Progenitor cell of endocrine pancreas (in vitro differentiated cells): ENCODE results near the gene ZNF280B. TPM values are rescaled to one million over a fixed set of nuclear protein-coding genes. Genes with fewer than 3 reads are reported as not detected.
"Not testable (repeated sequence)": the region's sequence is repeated elsewhere in the genome, so short reads cannot be mapped to it uniquely, and the experiment has no call there.

ENCODE experiments used
- DNase-seq: peaks from one replicate; pipeline ENCODE4 v3.0.0; 2021; ENCODE audit warnings: low spot score; ENCODE audit not compliant: unreplicated experiment
- H3K27ac Mint-ChIP-seq: 2 replicates; pipeline ENCODE4 v1.8.0; 2021; ENCODE audit warnings: mild to moderate bottlenecking, moderate library complexity, mixed read lengths
- H3K27me3 Mint-ChIP-seq: 2 replicates; pipeline ENCODE4 v1.8.0; 2021; ENCODE audit warnings: mixed read lengths
- H3K36me3 Mint-ChIP-seq: 2 replicates; pipeline ENCODE4 v1.8.0; 2022; ENCODE audit warnings: mixed read lengths; ENCODE audit not compliant: insufficient read depth
- H3K4me1 Mint-ChIP-seq: 2 replicates; pipeline ENCODE4 v1.8.0; 2021; ENCODE audit warnings: low read depth, mixed read lengths
- H3K4me3 Mint-ChIP-seq: 2 replicates; pipeline ENCODE4 v1.8.0; 2021; ENCODE audit warnings: low read depth, mild to moderate bottlenecking, moderate library complexity, mixed read lengths
- H3K9me3 Mint-ChIP-seq: 2 replicates; pipeline ENCODE4 v1.8.0; 2021; ENCODE audit warnings: low read depth, mixed read lengths
- CTCF ChIP-seq: fragments of 200-600 bp; sonication (generic); IDR thresholded peaks from one replicate; pipeline ENCODE4 v1.5.0; 2021; ENCODE audit warnings: antibody characterized with exemption, mild to moderate bottlenecking; ENCODE audit not compliant: unreplicated experiment
- total RNA-seq: library from RNA; stranded (reverse); gene quantifications from 2 replicates; pipeline ENCODE4 v1.2.1, GENCODE V29; 2021

Gene ZNF280B
- total RNA-seq, 1 donor from 2014 or later: 7.0 TPM

GRCh38 chr22:22450343-22450839, 58.2 kb downstream of the ZNF280B start:
- DNase-seq: no peak
- Mint-ChIP-seq H3K27ac (no peak overlapping the region), H3K4me3 (no peak overlapping the region), H3K9me3 (peaks cover 18% of the 10 kb centered on the region), H3K27me3 (peaks cover 98% of the 10 kb centered on the region), H3K4me1 (no peaks in the 10 kb centered on the region), H3K36me3 (no peaks in the 10 kb centered on the region)
- TF ChIP-seq CTCF: no peak

GRCh38 chr22:22449819-22450218, 58.7 kb downstream of the ZNF280B start:
- H3K36me3 Mint-ChIP-seq: no peaks in the 10 kb centered on the region
- DNase-seq: no peak
- H3K4me1 Mint-ChIP-seq: no peaks in the 10 kb centered on the region
- peaks cover 98% of the 10 kb centered on the region for H3K27me3 Mint-ChIP-seq
- no peak overlapping the region for H3K4me3 Mint-ChIP-seq
- H3K27ac Mint-ChIP-seq: no peak overlapping the region
- TF ChIP-seq CTCF: no peak
- H3K9me3 Mint-ChIP-seq: peaks cover 19% of the 10 kb centered on the region

- Mint-ChIP-seq H3K4me3 (no peak overlapping the region), H3K27me3 (peaks cover 76% of the 10 kb centered on the region), H3K27ac (no peak overlapping the region), H3K36me3 (no peaks in the 10 kb centered on the region), H3K9me3 (peaks cover 11% of the 10 kb centered on the region), H3K4me1 (no peaks in the 10 kb centered on the region)
- TF ChIP-seq CTCF: no peak
- DNase-seq: no peak
Measured at GRCh38 chr22:22446517-22446916, 62.0 kb downstream of the ZNF280B start.

- DNase-seq, H3K4me3 Mint-ChIP-seq, H3K4me1 Mint-ChIP-seq, H3K27ac Mint-ChIP-seq, H3K36me3 Mint-ChIP-seq: not testable (repeated sequence)
- Mint-ChIP-seq H3K9me3 (peaks cover 11% of the 10 kb centered on the region), H3K27me3 (peaks cover 72% of the 10 kb centered on the region)
Measured at GRCh38 chr22:22444007-22444589, 64.4 kb downstream of the ZNF280B start.

GRCh38 chr22:22442928-22443709, 65.4 kb downstream of the ZNF280B start:
- no peak for TF ChIP-seq CTCF
- Mint-ChIP-seq H3K4me3 (no peak overlapping the region), H3K27me3 (peaks cover 72% of the 10 kb centered on the region), H3K4me1 (no peaks in the 10 kb centered on the region), H3K27ac (no peak overlapping the region), H3K36me3 (no peaks in the 10 kb centered on the region), H3K9me3 (peaks cover 11% of the 10 kb centered on the region)
- DNase-seq: no peak

- Mint-ChIP-seq H3K27me3 (peaks cover 72% of the 10 kb centered on the region), H3K9me3 (peaks cover 11% of the 10 kb centered on the region)
- not testable (repeated sequence) for H3K4me1 Mint-ChIP-seq, DNase-seq, H3K36me3 Mint-ChIP-seq, H3K4me3 Mint-ChIP-seq, H3K27ac Mint-ChIP-seq
Measured at GRCh38 chr22:22441626-22442025, 66.9 kb downstream of the ZNF280B start.
